Fibroblast of skin of left quadriceps (primary cell): Measurements from ENCODE around the gene IRX4.

Experiments used
- DNase-seq, 2 experiments: peaks; one replicate each; pipeline ENCODE4 v3.0.0-alpha.2; 2013; ENCODE audit warnings: low read depth in 2 of 2

Gene IRX4

GRCh38 chr5:1836891-1837880 lies 45.5 kb downstream of the IRX4 start:
- DNase-seq = no peak

GRCh38 chr5:1836176-1836890 lies 46.4 kb downstream of the IRX4 start:
- no peak for DNase-seq

GRCh38 chr5:1835431-1835830 lies 47.3 kb downstream of the IRX4 start:
- no peak for DNase-seq

GRCh38 chr5:1834721-1835429 lies 47.9 kb downstream of the IRX4 start:
- no peak for DNase-seq

GRCh38 chr5:1834022-1834551 lies 48.6 kb downstream of the IRX4 start:
- DNase-seq = no peak

GRCh38 chr5:1833264-1834021 lies 49.3 kb downstream of the IRX4 start:
- no peak for DNase-seq

GRCh38 chr5:1832511-1833250 lies 50.0 kb downstream of the IRX4 start:
- no peak for DNase-seq

GRCh38 chr5:1831677-1832313 lies 50.9 kb downstream of the IRX4 start:
- no peak for DNase-seq

GRCh38 chr5:1831257-1831656 lies 51.5 kb downstream of the IRX4 start:
- DNase-seq = no peak

GRCh38 chr5:1830571-1831228 lies 52.0 kb downstream of the IRX4 start:
- DNase-seq = no peak

- DNase-seq = no peak
Observed at GRCh38 chr5:1827886-1828397, 54.8 kb downstream of the IRX4 start.
